K562 (cell line): ENCODE results near the gene CD300E. TPM values are rescaled to one million over a fixed set of nuclear protein-coding genes. Genes with fewer than 3 reads are reported as not detected.
A peak's percentile ranks its signal among the peaks of the same experiment; 100 is the strongest.

ENCODE experiments used
- CBFB ChIP-seq: sonication (generic); formaldehyde crosslinking; IDR thresholded peaks from 2 replicates; pipeline ENCODE4 v1.4.0; 2020; ENCODE audit warnings: mild to moderate bottlenecking, missing genetic modification reagents
- CC2D1A ChIP-seq: fragments of 450-650 bp; IDR thresholded peaks from 2 replicates; pipeline ENCODE4 v1.6.1; 2017; ENCODE audit warnings: mild to moderate bottlenecking
- CEBPB ChIP-seq: fragments of 450-650 bp; IDR thresholded peaks from 2 replicates; pipeline ENCODE4 v1.6.1; 2016; ENCODE audit warnings: missing genetic modification characterization, missing compliant biosample characterization
- CHCHD3 ChIP-seq: fragments of 250-450 bp; sonication (Bioruptor Pico); IDR thresholded peaks from 2 replicates; pipeline ENCODE4 v2.1.2; 2022; ENCODE audit warnings: mild to moderate bottlenecking
- DPF2 ChIP-seq: fragments of 450-650 bp; IDR thresholded peaks from 2 replicates; pipeline ENCODE4 v1.6.1; 2016
- ETV1 ChIP-seq: fragments of 450-650 bp; conservative IDR thresholded peaks from 2 replicates; pipeline ENCODE4 v1.6.1; 2016; ENCODE audit warnings: missing genetic modification characterization, control low read depth, low read depth, missing compliant biosample characterization
- FOS ChIP-seq: IDR thresholded peaks from 3 replicates; pipeline ENCODE4 v1.6.1; 2011; ENCODE audit not compliant: insufficient read length; ENCODE audit errors: extremely low read depth
- HIVEP1 ChIP-seq: fragments of 250-450 bp; sonication (Bioruptor Pico); IDR thresholded peaks from 2 replicates; pipeline ENCODE4 v1.4.0; 2020; ENCODE audit warnings: mild to moderate bottlenecking
- HOXB6 ChIP-seq: fragments of 250-450 bp; sonication (Bioruptor Pico); IDR thresholded peaks from 2 replicates; pipeline ENCODE4 v1.5.1; 2022; ENCODE audit warnings: mild to moderate bottlenecking, borderline replicate concordance
- MED1 ChIP-seq: sonication (generic); formaldehyde crosslinking; IDR thresholded peaks from 2 replicates; pipeline ENCODE4 v1.8.1; 2023; ENCODE audit warnings: missing genetic modification reagents, borderline replicate concordance
- NR4A1 ChIP-seq, 2 experiments: fragments of 250-450 bp in 1 of 2; fragments of 450-650 bp in 1 of 2; sonication (Bioruptor Pico) in 1 of 2; IDR thresholded peaks; 2 replicates each; pipeline versions ENCODE4 v1.4.0 to v1.6.1; 2016 to 2020; ENCODE audit warnings: mild to moderate bottlenecking in 2 of 2, missing compliant biosample characterization in 1 of 2, missing genetic modification characterization in 1 of 2, moderate library complexity in 1 of 2
- PHB ChIP-seq: fragments of 250-450 bp; sonication (Bioruptor Pico); IDR thresholded peaks from 2 replicates; pipeline ENCODE4 v1.5.0; 2021
- PKNOX1 ChIP-seq: fragments of 450-650 bp; IDR thresholded peaks from 2 replicates; pipeline ENCODE4 v1.6.1; 2016
- PRPF4 ChIP-seq: fragments of 200-400 bp; formaldehyde crosslinking; IDR thresholded peaks from one replicate; pipeline ENCODE4 v1.6.1; 2017; ENCODE audit warnings: low read length, low read depth, mild to moderate bottlenecking; ENCODE audit not compliant: insufficient read depth, poor library complexity, severe bottlenecking
- PTBP1 ChIP-seq: fragments of 200-400 bp; formaldehyde crosslinking; IDR thresholded peaks from 2 replicates; pipeline ENCODE4 v1.6.1; 2017; ENCODE audit warnings: low read depth, low read length
- SAFB ChIP-seq: fragments of 200-400 bp; formaldehyde crosslinking; IDR thresholded peaks from 2 replicates; pipeline ENCODE4 v1.6.1; 2017; ENCODE audit warnings: low read depth, low read length, borderline replicate concordance
- SMC3 ChIP-seq: conservative IDR thresholded peaks from 2 replicates; pipeline ENCODE4 v1.6.1; 2011; ENCODE audit warnings: low read depth, low read length, improper control_type of control experiment; ENCODE audit not compliant: insufficient read depth
- THAP12 ChIP-seq: fragments of 250-450 bp; sonication (Bioruptor Pico); IDR thresholded peaks from 2 replicates; pipeline ENCODE4 v1.9.0; 2021; ENCODE audit warnings: mild to moderate bottlenecking, inconsistent platforms
- TOE1 ChIP-seq, 2 experiments: fragments of 450-650 bp in 1 of 2; sonication (generic) in 1 of 2; formaldehyde crosslinking in 1 of 2; IDR thresholded peaks; 2 replicates each; pipeline versions ENCODE4 v1.7.1 to v1.8.0; 2016 to 2022; ENCODE audit warnings: borderline replicate concordance in 2 of 2, mild to moderate bottlenecking in 2 of 2, antibody characterized with exemption in 1 of 2, inconsistent platforms in 1 of 2, low read depth in 1 of 2, missing genetic modification reagents in 1 of 2, moderate library complexity in 1 of 2
- XRCC3 ChIP-seq: fragments of 450-650 bp; IDR thresholded peaks from 2 replicates; pipeline ENCODE4 v1.6.1; 2017; ENCODE audit warnings: mild to moderate bottlenecking, moderate library complexity
- ZNF639 ChIP-seq, 2 experiments: fragments of 200-800 bp in 1 of 2; sonication (Bioruptor generic) in 1 of 2; sonication (generic) in 1 of 2; formaldehyde crosslinking in 1 of 2; IDR thresholded peaks in 1 of 2; conservative IDR thresholded peaks in 1 of 2; 2 replicates each; pipeline versions ENCODE4 v1.5.0 to v1.6.1; 2016 to 2020; ENCODE audit warnings: missing compliant biosample characterization in 1 of 2, missing genetic modification characterization in 1 of 2, missing genetic modification reagents in 1 of 2
- ZSCAN32 ChIP-seq: fragments of 450-650 bp; formaldehyde crosslinking; IDR thresholded peaks from 2 replicates; pipeline ENCODE4 v1.4.0; 2020; ENCODE audit warnings: mild to moderate bottlenecking, moderate library complexity
- polyA plus RNA-seq, 8 experiments: library from polyadenylated mRNA; depleted of rRNA in 4 of 8; stranded (reverse) in 5 of 8; unstranded in 3 of 8; fragments of >200 nt; fragmentation: Nextera tagmentation in 2 of 8; fragmentation: Illumina TruSeq in 1 of 8; extraction: Ambion mirVana in 2 of 8; extraction: Trizol in 1 of 8; gene quantifications; 2 replicates each; pipeline versions ENCODE4 v1.2.1 to v1.2.3, GENCODE V29; 2011 to 2014; ENCODE audit warnings: inconsistent platforms in 1 of 8, missing spikeins in 1 of 8
- total RNA-seq, 7 experiments: library from RNA; depleted of rRNA in 6 of 7; stranded (reverse); fragments of >200 nt in 6 of 7; fragmentation: Illumina TruSeq in 2 of 7; extraction: Trizol in 2 of 7; gene quantifications; 2 replicates each; pipeline versions ENCODE4 v1.2.1 to v1.2.3, GENCODE V29; 2011 to 2021; ENCODE audit warnings: low replicate concordance in 1 of 7

The CD300E gene
- total and polyA plus RNA-seq, 9 of the 15 experiments (the other 6 are each of a cell fraction or from before 2014, with no cell fraction given): not detected

GRCh38 chr17:74601944-74602572 is 21.5 kb downstream of the CD300E start (continued):
- no peak for TF ChIP-seq PKNOX1
- TF ChIP-seq XRCC3: no peak
- no peak for TF ChIP-seq PTBP1
- TF ChIP-seq CC2D1A: peak; percentile 33; the same call in 1 of the 2 replicates
- TF ChIP-seq SMC3: peak; percentile 40; the same call in 1 of the 2 replicates
- no peak for TF ChIP-seq HOXB6 (CRISPR knock-in tag)
- no peak for TF ChIP-seq DPF2
- TF ChIP-seq ZNF639 (CRISPR knock-in tag; conservative IDR thresholded peaks at IDR 0.05 in 1 of 2, IDR thresholded peaks at IDR 0.05 in 1 of 2): no peak
- no peak for TF ChIP-seq TOE1 (IDR thresholded peaks at IDR 0.05; ENCODE audit: borderline replicate concordance)
- TF ChIP-seq TOE1 (CRISPR knock-in tag; IDR thresholded peaks at IDR 0.05; ENCODE audit: borderline replicate concordance, low read depth): no peak
- TF ChIP-seq HIVEP1: no peak
- TF ChIP-seq NR4A1 (CRISPR knock-in tag; IDR thresholded peaks at IDR 0.05): no peak
- no peak for TF ChIP-seq NR4A1 (tag; IDR thresholded peaks at IDR 0.05)
- TF ChIP-seq CHCHD3 (CRISPR knock-in tag): no peak
- no peak for TF ChIP-seq PHB (CRISPR knock-in tag)
- TF ChIP-seq ETV1 (tag): no peak
- TF ChIP-seq ZSCAN32 (CRISPR knock-in tag): no peak
- no peak for TF ChIP-seq CEBPB (tag)
- no peak for TF ChIP-seq MED1
- no peak for TF ChIP-seq PRPF4
- TF ChIP-seq CBFB (CRISPR knock-in tag): no peak
- no peak for TF ChIP-seq SAFB
- no peak for TF ChIP-seq FOS
- no peak for TF ChIP-seq THAP12 (CRISPR knock-in tag)
